Activated naive CD4-positive, alpha-beta T cell treated with anti-CD3 and anti-CD28 coated beads for 36 hours (primary cell): ENCODE measurements around the gene BSCL2. TPM values are rescaled to one million over a fixed set of nuclear protein-coding genes. Genes with fewer than 3 reads are reported as not detected.

Experiments used
- CTCF ChIA-PET: fragments of 350-600 bp; sonication (Branson Sonifier 250); formaldehyde crosslinking; loops from one replicate; lab custom pipeline; 2021; ENCODE audit warnings: antibody characterized with exemption; lab: Charles Lee
- DNase-seq: peaks from one replicate; pipeline ENCODE4 v3.0.0-alpha.2; 2020
- H3K27ac Mint-ChIP-seq: one replicate; pipeline ENCODE4 v1.8.0; 2021; ENCODE audit warnings: mild to moderate bottlenecking, mixed read lengths
- H3K27me3 Mint-ChIP-seq: one replicate; pipeline ENCODE4 v1.8.0; 2021; ENCODE audit warnings: low read depth, mixed read lengths
- H3K36me3 Mint-ChIP-seq: one replicate; pipeline ENCODE4 v1.8.0; 2021; ENCODE audit warnings: low read depth, mixed read lengths
- H3K4me1 Mint-ChIP-seq: one replicate; pipeline ENCODE4 v1.8.0; 2021; ENCODE audit warnings: low read depth, mixed read lengths
- H3K4me3 Mint-ChIP-seq: one replicate; pipeline ENCODE4 v1.8.0; 2021; ENCODE audit warnings: mild to moderate bottlenecking, moderate library complexity, mixed read lengths
- H3K9me3 Mint-ChIP-seq: one replicate; pipeline ENCODE4 v1.8.0; 2021; ENCODE audit warnings: mixed read lengths
- intact Hi-C: fragments of 100-400 bp; cut with micrococcal nuclease; formaldehyde crosslinking; loops from one replicate; pipeline ENCODE4 v1.15.1; 2023
- total RNA-seq, 2 experiments: library from RNA; stranded (reverse); gene quantifications; one replicate each; pipeline ENCODE4 v1.2.3, GENCODE V29; 2021

Gene BSCL2
- total RNA-seq, 2 experiments from 2014 or later = 13.8 to 17.3 TPM

- H3K27me3 Mint-ChIP-seq = no peaks in the 10 kb centered on the region
- no peak overlapping the region for H3K4me3 Mint-ChIP-seq
- CTCF ChIA-PET = no interaction called here
- H3K9me3 Mint-ChIP-seq = no peaks in the 10 kb centered on the region
- H3K27ac Mint-ChIP-seq = peak overlapping the region; percentile 0
- H3K36me3 Mint-ChIP-seq = peaks cover 57% of the 10 kb centered on the region
- intact Hi-C loops = no loop called here
- H3K4me1 Mint-ChIP-seq = peaks cover 47% of the 10 kb centered on the region
- no peak for DNase-seq
Measured at GRCh38 chr11:62715150-62716130, 8.2 kb upstream of the BSCL2 start.

GRCh38 chr11:62713343-62713742 is 6.1 kb upstream of the BSCL2 start:
- Mint-ChIP-seq H3K36me3 (peaks cover 56% of the 10 kb centered on the region), H3K4me3 (no peak overlapping the region), H3K4me1 (peaks cover 54% of the 10 kb centered on the region), H3K27ac (peak overlapping the region; percentile 90), H3K9me3 (no peaks in the 10 kb centered on the region), H3K27me3 (no peaks in the 10 kb centered on the region)
- DNase-seq = no peak
- CTCF ChIA-PET = no interaction called here
- intact Hi-C loops = loop anchor here (1.0 kb wide), 1 partner anchor 13 kb away; no protein-coding TSS in a partner anchor

GRCh38 chr11:62712861-62713260 is 5.6 kb upstream of the BSCL2 start:
- DNase-seq = no peak
- Mint-ChIP-seq H3K4me1 (peaks cover 55% of the 10 kb centered on the region), H3K4me3 (peak overlapping the region; percentile 11), H3K27ac (peak overlapping the region; percentile 90), H3K36me3 (peaks cover 51% of the 10 kb centered on the region), H3K27me3 (no peaks in the 10 kb centered on the region), H3K9me3 (no peaks in the 10 kb centered on the region)
- CTCF ChIA-PET = no interaction called here
- intact Hi-C loops = loop anchor here (1.0 kb wide), 1 partner anchor 13 kb away; no protein-coding TSS in a partner anchor

- H3K36me3 Mint-ChIP-seq = peaks cover 49% of the 10 kb centered on the region
- CTCF ChIA-PET = interaction anchor here (0.6 kb wide), 1 partner anchor 172 kb away, joined by 4 read pairs; no protein-coding TSS in a partner anchor
- no peaks in the 10 kb centered on the region for H3K27me3 Mint-ChIP-seq
- H3K4me1 Mint-ChIP-seq = peaks cover 58% of the 10 kb centered on the region
- H3K9me3 Mint-ChIP-seq = no peaks in the 10 kb centered on the region
- no peak overlapping the region for H3K4me3 Mint-ChIP-seq
- intact Hi-C loops = no loop called here
- no peak for DNase-seq
- H3K27ac Mint-ChIP-seq = peak overlapping the region; percentile 90
Measured at GRCh38 chr11:62712276-62712812, 5.1 kb upstream of the BSCL2 start.

GRCh38 chr11:62710001-62710345 is 2.7 kb upstream of the BSCL2 start:
- CTCF ChIA-PET = interaction anchor here (1.5 kb wide), 1 partner anchor 29 kb away, joined by 6 read pairs; no protein-coding TSS in a partner anchor
- Mint-ChIP-seq H3K4me3 (peak overlapping the region; percentile 93), H3K9me3 (no peaks in the 10 kb centered on the region), H3K4me1 (peaks cover 66% of the 10 kb centered on the region), H3K27me3 (no peaks in the 10 kb centered on the region), H3K36me3 (peaks cover 34% of the 10 kb centered on the region), H3K27ac (peak overlapping the region; percentile 96)
- DNase-seq = peak; percentile 25
- intact Hi-C loops = no loop called here

- CTCF ChIA-PET = interaction anchor here (1.5 to 4.5 kb wide), 3 partner anchors 15 to 118 kb away, joined by 4 to 25 read pairs (median 6); partner anchors contain the start of gene TUT1
- Mint-ChIP-seq H3K27ac (peak overlapping the region; percentile 96), H3K36me3 (peaks cover 34% of the 10 kb centered on the region), H3K9me3 (no peaks in the 10 kb centered on the region), H3K27me3 (no peaks in the 10 kb centered on the region), H3K4me3 (peak overlapping the region; percentile 93), H3K4me1 (peaks cover 63% of the 10 kb centered on the region)
- peak; percentile 99 for DNase-seq
- intact Hi-C loops = loop anchor here (1.0 to 2.0 kb wide), 9 partner anchors 18 to 172 kb away; partner anchors contain the start of genes C11orf98, CSKMT, GANAB and HNRNPUL2
Measured at GRCh38 chr11:62709247-62710000, 2.2 kb upstream of the BSCL2 start.

GRCh38 chr11:62708793-62709192 is 1.6 kb upstream of the BSCL2 start:
- Mint-ChIP-seq H3K4me1 (peaks cover 58% of the 10 kb centered on the region), H3K9me3 (no peaks in the 10 kb centered on the region), H3K27ac (peak overlapping the region; percentile 96), H3K27me3 (no peaks in the 10 kb centered on the region), H3K4me3 (peak overlapping the region; percentile 93), H3K36me3 (peaks cover 34% of the 10 kb centered on the region)
- DNase-seq = peak; percentile 60
- CTCF ChIA-PET = interaction anchor here (1.5 to 4.5 kb wide), 3 partner anchors 14 to 117 kb away, joined by 4 to 25 read pairs (median 6); partner anchors contain the start of gene TUT1
- intact Hi-C loops = loop anchor here (1.0 to 2.0 kb wide), 9 partner anchors 19 to 173 kb away; partner anchors contain the start of genes C11orf98, CSKMT, GANAB and HNRNPUL2

- H3K4me3 Mint-ChIP-seq = peak overlapping the region; percentile 93
- peaks cover 32% of the 10 kb centered on the region for H3K36me3 Mint-ChIP-seq
- H3K27ac Mint-ChIP-seq = peak overlapping the region; percentile 96
- DNase-seq = no peak
- peaks cover 54% of the 10 kb centered on the region for H3K4me1 Mint-ChIP-seq
- CTCF ChIA-PET = interaction anchor here (0.7 to 4.5 kb wide), 4 partner anchors 14 to 117 kb away, joined by 3 to 25 read pairs (median 5); partner anchors contain the start of gene TUT1
- intact Hi-C loops = loop anchor here (2.0 kb wide), 1 partner anchor 44 kb away; the partner anchor contains the start of genes C11orf98 and CSKMT
- no peaks in the 10 kb centered on the region for H3K27me3 Mint-ChIP-seq
- H3K9me3 Mint-ChIP-seq = no peaks in the 10 kb centered on the region
Measured at GRCh38 chr11:62708392-62708791, 1.2 kb upstream of the BSCL2 start.

GRCh38 chr11:62706850-62707247 is 375 bp downstream of the BSCL2 start:
- Mint-ChIP-seq H3K27ac (no peak overlapping the region), H3K4me1 (peaks cover 40% of the 10 kb centered on the region), H3K9me3 (no peaks in the 10 kb centered on the region), H3K36me3 (peaks cover 27% of the 10 kb centered on the region), H3K4me3 (peak overlapping the region; percentile 52), H3K27me3 (no peaks in the 10 kb centered on the region)
- CTCF ChIA-PET = interaction anchor here (0.7 to 4.5 kb wide), 2 partner anchors 12 to 282 kb away, joined by 3 to 25 read pairs; no protein-coding TSS in a partner anchor
- DNase-seq = no peak
- intact Hi-C loops = loop anchor here (1.0 kb wide), 1 partner anchor 116 kb away; the partner anchor contains the start of gene TUT1

GRCh38 chr11:62705880-62706849 is 1.1 kb downstream of the BSCL2 start:
- CTCF ChIA-PET = interaction anchor here (1.2 to 4.5 kb wide), 3 partner anchors 12 to 95 kb away, joined by 3 to 25 read pairs (median 17); no protein-coding TSS in a partner anchor
- H3K27ac Mint-ChIP-seq = peak overlapping the region; percentile 24
- peaks cover 29% of the 10 kb centered on the region for H3K36me3 Mint-ChIP-seq
- H3K4me1 Mint-ChIP-seq = peaks cover 40% of the 10 kb centered on the region
- H3K4me3 Mint-ChIP-seq = peak overlapping the region; percentile 88
- intact Hi-C loops = loop anchor here (1.0 kb wide), 1 partner anchor 115 kb away; the partner anchor contains the start of gene TUT1
- peak; percentile 95 for DNase-seq
- H3K9me3 Mint-ChIP-seq = no peaks in the 10 kb centered on the region
- H3K27me3 Mint-ChIP-seq = no peaks in the 10 kb centered on the region
